Stimulated activated naive CD4-positive, alpha-beta T cell treated with Interleukin-2 at 50 U/mL for 16 hours (primary cell): ENCODE results near the gene KRTAP12-4.
A peak's percentile ranks its signal among the peaks of the same experiment; 100 is the strongest.
"Not testable (repeated sequence)": the region's sequence is repeated elsewhere in the genome, so short reads cannot be mapped to it uniquely, and the experiment has no call there.

Experiments used
- DNase-seq: peaks from one replicate; lab custom pipeline; 2025; lab: John Stamatoyannopoulos, UW

The KRTAP12-4 gene

DNA sequence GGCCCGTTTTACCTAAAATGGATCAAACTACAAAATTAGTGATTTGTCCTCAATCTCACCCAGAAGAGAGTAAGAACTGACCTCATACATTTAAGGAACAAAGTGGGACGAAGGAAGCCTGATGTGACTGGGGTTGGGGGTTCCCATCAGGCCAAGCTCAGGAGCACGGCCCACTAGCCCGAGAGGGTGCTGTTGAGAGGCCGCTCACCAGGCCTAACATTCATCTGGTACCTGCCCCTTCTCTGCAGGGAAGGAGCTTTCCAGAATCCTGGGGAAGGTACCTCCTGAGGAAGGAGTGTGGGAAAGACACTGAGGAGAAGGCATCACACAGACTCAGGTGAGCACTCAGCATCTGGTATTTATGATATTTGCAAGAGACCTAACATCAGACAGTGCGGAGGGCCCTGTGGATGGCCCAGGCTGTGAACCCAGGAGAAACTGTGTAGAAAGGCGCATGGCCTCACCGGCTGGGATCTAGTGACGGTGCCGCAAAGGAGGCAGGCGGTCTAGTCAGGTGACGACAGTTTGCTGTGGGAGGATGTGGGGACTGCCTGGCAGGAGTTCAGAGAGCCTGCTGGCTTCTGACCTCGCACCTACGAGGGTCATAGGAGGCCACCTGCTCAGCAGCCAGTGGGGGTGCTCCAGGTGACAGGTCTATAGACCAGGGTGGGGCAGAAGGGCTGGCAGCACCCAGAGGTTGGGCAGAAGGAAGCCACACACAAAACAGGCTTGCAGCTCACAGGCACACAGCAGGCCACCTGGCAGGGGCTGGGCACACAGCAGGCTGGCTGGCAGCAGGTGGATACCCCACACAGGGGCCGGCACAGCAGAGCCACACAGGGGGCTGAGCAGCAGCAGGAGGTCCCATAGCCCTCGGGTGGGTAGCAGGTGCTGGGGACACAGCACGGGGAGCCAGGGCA lies 543 bp downstream of the KRTAP12-4 start:
- peak; percentile 27 for DNase-seq

- DNase-seq, result no peak
Observed at GRCh38 chr21:44653123-44653522, 1.3 kb downstream of the KRTAP12-4 start.

DNA sequence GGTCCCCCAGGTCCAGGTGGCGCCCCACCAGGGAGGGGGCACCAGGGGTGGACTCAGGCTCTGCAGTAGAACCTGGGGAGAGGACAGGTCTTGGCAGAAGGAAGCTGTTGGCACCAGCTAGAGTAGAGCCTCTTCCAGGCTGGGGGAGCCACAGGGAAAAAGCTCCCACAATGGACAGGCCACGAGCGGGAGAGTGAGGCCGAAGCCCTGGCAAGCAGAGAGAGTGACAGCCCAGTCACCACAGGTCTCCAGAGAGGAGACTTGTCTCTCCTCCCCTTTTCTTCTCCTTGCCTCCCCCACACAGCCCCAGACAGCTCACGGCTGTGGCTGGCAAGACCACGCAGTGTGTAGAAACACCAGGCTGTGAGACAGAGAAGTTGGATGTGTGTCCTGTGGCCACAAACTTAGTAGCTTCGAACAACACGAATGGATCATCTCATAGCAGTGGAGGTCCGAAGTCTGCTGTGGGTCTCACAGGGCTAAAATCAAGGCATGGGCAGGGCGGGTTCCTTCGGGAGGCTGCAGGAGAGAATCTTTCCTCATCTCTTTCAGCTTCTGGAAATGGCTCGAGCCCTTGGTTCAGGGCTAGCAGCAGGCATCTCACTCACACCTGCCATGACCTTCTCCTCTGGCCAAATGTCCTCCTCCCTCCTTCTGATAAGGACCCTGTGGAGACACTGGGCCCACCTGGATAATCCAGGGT lies 3.3 kb downstream of the KRTAP12-4 start:
- DNase-seq, result no peak

DNA sequence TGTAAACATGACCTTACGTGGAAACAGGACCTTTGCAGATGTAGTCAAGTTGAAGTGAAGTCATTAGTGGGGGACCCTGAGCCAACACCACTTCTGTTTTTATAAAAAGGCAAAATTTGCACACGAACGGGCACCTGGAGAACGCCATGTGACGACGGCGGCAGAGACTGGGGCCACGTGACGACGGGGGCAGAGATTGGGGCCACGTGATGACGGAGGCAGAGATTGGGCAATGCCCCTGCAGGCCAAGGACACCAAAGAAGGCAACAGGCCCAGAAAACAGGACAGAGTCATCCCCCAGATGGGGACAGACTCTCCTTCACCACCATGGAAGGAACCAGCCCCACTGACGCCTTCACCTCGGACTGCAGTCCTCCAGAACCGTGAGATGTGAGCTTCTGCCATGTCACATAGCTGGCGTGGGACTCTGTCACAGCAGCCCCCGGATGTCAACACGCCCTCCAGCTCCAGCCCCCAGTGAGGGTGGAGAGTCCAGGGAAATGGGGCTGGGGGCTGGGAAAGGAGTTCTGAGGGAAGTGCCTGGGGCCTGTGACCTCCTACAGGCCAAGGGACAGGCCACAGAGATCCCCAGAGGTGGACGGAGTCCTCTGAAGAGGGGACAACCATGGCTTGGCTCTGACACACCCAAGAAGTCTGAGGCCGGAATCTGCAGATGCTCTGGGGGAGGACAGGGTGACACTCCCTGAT lies 4.0 kb downstream of the KRTAP12-4 start:
- no peak for DNase-seq

DNA sequence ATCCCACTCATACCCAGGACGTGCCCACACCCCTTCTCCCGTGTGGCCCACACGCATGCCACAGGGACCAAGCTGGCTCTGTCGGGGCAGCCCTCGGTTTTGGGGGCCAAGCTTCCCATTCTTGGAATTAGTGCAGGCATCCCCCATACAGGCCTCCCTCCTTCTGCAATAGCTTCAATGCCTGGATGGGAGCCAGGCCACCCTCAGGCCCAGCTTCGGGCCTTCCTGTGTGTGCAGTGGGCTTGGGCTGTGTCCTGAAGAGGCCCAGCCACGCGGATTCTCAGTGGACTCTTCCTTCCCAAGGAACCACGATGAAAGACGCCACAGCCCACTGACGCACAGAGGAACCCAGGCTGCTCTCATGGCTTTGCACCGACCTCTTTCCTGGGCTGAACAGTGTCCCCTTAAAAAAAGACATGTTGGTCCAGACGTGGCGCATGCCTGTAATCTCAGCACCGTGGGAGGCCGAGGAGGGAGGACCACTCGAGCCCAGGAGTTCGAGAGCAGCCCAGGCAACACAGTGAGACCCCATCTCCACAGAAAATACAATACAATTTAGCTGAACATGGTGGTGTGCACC lies 4.8 kb downstream of the KRTAP12-4 start:
- no peak for DNase-seq

GRCh38 chr21:44648557-44649311 lies 5.7 kb downstream of the KRTAP12-4 start:
- DNase-seq, result no peak

DNA sequence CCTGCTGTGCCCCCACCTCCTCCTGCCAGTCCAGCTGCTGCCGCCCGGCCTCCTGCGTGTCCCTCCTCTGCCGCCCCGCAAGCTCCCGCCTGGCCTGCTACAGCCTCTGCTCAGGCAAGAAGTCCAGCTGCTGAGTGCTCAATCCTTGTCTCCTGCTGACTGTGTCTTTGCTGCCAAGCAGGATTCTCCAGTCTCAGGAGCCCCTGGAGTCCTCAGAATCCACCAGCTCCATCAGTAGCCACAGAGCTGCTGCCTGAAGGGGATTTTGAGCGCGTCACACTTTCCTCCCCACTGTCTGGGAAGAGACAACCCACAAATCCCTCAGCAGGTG lies 7.3 kb downstream of the KRTAP12-4 start:
- DNase-seq, result no peak

GRCh38 chr21:44646366-44647221 lies 7.9 kb downstream of the KRTAP12-4 start, which contains the start of gene KRTAP10-11:
TSS of gene KRTAP10-11 (plus strand) at chr21:44646414. CDS start at chr21:44646459, 45 bp downstream.
- not testable (repeated sequence) for DNase-seq

DNA sequence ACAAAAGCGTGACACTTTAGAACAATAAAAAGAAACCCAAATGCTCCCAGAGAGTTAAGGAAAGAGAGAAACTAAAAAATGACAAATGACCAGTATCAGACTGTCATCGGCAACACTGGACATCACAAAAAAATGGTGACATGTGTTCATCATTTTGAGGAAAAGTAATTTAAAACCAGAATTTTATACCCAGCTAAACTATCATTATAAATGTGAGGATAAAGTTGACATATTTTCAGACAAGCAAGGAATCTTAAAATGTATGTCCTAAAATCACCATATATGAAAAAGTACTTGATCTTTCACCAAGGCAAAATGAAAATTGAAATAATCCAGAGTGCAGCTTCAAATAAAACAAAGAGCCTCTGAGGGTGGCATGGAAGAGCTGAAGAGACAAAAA lies 9.6 kb downstream of the KRTAP12-4 start:
- DNase-seq, result no peak

DNA sequence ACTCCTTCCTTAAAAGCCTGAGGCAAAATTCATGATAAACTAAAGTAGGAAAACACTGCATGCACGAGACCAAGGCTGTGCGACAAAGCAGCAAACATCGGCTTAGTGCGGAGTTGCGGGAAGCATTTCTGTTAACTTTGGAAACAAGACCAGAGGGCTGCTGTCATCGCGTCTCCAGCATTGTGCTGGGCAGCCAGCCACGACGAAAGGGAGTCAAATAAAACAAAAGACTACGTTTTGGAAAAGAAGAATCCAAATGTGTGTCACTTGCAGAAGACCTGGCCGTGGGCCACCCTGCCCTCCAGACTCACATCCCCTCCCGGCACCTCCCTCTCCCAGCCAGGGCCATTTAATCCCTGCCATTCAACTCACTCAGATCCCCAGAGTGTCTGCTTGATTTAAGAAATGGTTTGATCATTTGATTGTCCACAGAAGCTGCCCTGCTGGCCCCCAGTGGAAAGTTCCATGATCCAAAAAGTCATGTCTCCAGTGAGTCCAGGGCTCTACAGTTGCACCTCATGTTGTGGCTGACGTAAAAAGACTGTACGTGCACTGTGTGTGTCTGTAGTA lies 10.6 kb downstream of the KRTAP12-4 start:
- DNase-seq, result no peak

- DNase-seq, result no peak
Observed at GRCh38 chr21:44640761-44641160, 13.7 kb downstream of the KRTAP12-4 start.

GRCh38 chr21:44639331-44639655 lies 15.2 kb downstream of the KRTAP12-4 start:
- no peak for DNase-seq

DNA sequence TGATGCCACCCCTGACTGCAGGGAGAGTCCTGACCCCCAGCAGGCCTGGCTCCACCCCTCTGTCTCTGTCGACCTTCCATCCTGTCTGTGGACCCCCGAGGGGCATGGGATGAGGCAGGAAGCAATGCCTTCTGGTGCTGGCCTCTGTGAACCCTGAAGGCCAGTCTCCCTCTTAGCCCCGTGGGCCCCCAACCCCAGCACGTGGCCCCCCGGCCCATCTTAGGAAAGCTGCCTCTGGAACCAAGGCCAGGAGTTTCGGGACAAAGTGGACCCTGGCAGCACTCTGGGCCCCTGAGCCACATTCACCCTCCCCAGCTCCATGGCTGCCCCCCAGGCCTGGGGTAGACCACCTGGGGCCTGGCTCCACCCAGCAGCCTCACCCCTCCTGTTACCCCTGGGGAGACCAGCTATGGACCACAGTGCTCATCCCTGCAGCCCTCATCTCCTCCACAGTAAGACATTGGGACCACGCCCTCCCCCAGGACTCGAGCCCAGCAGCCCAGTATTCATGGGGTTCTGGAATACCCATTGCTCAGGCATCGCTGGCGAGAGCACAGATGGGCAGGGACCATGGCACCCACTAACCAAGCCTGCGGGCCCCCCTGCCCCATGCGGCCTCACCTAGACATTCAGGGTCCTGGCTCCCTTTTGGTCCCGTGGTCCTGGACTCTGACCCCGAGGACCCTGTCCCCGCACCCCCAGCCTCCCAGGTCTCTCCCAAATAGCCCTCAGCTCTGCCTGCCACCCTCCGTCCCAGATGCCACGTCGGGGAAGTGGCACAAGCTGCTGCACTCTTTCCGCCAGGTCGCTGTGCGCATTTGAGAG lies 15.7 kb downstream of the KRTAP12-4 start:
- not testable (repeated sequence) for DNase-seq

GRCh38 chr21:44637851-44638348 lies 16.6 kb downstream of the KRTAP12-4 start:
- DNase-seq, result not testable (repeated sequence)

GRCh38 chr21:44637018-44637850 lies 17.2 kb downstream of the KRTAP12-4 start, which contains the start of gene KRTAP10-10:
TSS of gene KRTAP10-10 (plus strand) at chr21:44637356. CDS start at chr21:44637418, 62 bp downstream.
- no peak for DNase-seq

- no peak for DNase-seq
Observed at GRCh38 chr21:44636209-44637017, 18.0 kb downstream of the KRTAP12-4 start.

DNA sequence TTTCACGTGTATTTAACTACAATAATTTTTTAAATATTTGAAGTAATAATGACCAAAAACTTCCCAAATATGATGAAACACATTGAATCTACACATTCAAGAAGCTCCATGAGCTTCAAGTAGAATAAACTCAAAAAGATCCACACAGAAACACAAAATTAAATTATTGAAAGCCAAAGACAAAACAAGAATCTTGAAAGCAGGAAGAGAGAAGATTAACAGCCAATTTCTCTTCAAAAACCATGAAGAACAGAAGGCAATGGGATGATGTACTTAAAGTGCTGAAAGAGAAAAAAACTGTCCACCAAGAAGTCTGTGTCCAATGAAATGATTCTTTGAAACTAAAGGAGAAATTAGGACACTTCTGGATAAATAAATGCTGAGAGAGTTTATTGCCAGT lies 22.4 kb downstream of the KRTAP12-4 start:
- DNase-seq, result no peak
